K562 (cell line): ENCODE results near the gene ATP6V0E2. TPM values are rescaled to one million over a fixed set of nuclear protein-coding genes. Genes with fewer than 3 reads are reported as not detected.
A peak's percentile ranks its signal among the peaks of the same experiment; 100 is the strongest.

ENCODE experiments used
- ATF2 ChIP-seq: sonication (generic); formaldehyde crosslinking; IDR thresholded peaks from 2 replicates; pipeline ENCODE4 v1.8.1; 2022; ENCODE audit warnings: missing genetic modification reagents
- CREM ChIP-seq: IDR thresholded peaks from 2 replicates; pipeline ENCODE4 v1.6.1; 2014; ENCODE audit warnings: antibody characterized with exemption, low read depth
- ETS2 ChIP-seq: IDR thresholded peaks from 2 replicates; pipeline ENCODE4 v1.6.1; 2016; ENCODE audit warnings: borderline replicate concordance, missing genetic modification characterization, mild to moderate bottlenecking, moderate library complexity, missing compliant biosample characterization; ENCODE audit not compliant: poor library complexity, severe bottlenecking
- PHF21A ChIP-seq: fragments of 450-650 bp; IDR thresholded peaks from 2 replicates; pipeline ENCODE4 v1.6.1; 2017; ENCODE audit warnings: low read depth, borderline replicate concordance
- PTRF ChIP-seq: fragments of 450-650 bp; IDR thresholded peaks from 2 replicates; pipeline ENCODE4 v1.6.1; 2016; ENCODE audit warnings: mild to moderate bottlenecking, missing genetic modification characterization, missing compliant biosample characterization
- UBTF ChIP-seq, 2 experiments: IDR thresholded peaks; 2 replicates each; pipeline ENCODE4 v1.6.1; 2012; ENCODE audit warnings: improper control_type of control experiment in 2 of 2, low read depth in 2 of 2, low read length in 2 of 2, borderline replicate concordance in 1 of 2
- ZKSCAN1 ChIP-seq: fragments of 150-350 bp; IDR thresholded peaks from 2 replicates; pipeline ENCODE4 v1.6.1; 2016; ENCODE audit warnings: low read depth, low read length
- polyA plus RNA-seq, 8 experiments: library from polyadenylated mRNA; depleted of rRNA in 4 of 8; stranded (reverse) in 5 of 8; unstranded in 3 of 8; fragments of >200 nt; fragmentation: Nextera tagmentation in 2 of 8; fragmentation: Illumina TruSeq in 1 of 8; extraction: Ambion mirVana in 2 of 8; extraction: Trizol in 1 of 8; gene quantifications; 2 replicates each; pipeline versions ENCODE4 v1.2.1 to v1.2.3, GENCODE V29; 2011 to 2014; ENCODE audit warnings: inconsistent platforms in 1 of 8, missing spikeins in 1 of 8
- total RNA-seq, 7 experiments: library from RNA; depleted of rRNA in 6 of 7; stranded (reverse); fragments of >200 nt in 6 of 7; fragmentation: Illumina TruSeq in 2 of 7; extraction: Trizol in 2 of 7; gene quantifications; 2 replicates each; pipeline versions ENCODE4 v1.2.1 to v1.2.3, GENCODE V29; 2011 to 2021; ENCODE audit warnings: low replicate concordance in 1 of 7
- TF ChIP-seq, protein P1 (sequence below), 2 experiments: fragments of 450-650 bp; formaldehyde crosslinking in 1 of 2; IDR thresholded peaks; 2 replicates each; pipeline versions ENCODE4 v1.4.0 to v1.6.1; 2014 to 2020; ENCODE audit warnings: mild to moderate bottlenecking in 2 of 2, borderline replicate concordance in 1 of 2, low read depth in 1 of 2
- TF ChIP-seq, protein P2 (sequence below): IDR thresholded peaks from 2 replicates; pipeline ENCODE4 v1.6.1; 2016; ENCODE audit warnings: missing genetic modification characterization, missing compliant biosample characterization
- TF ChIP-seq, protein P3 (sequence below): sonication (generic); formaldehyde crosslinking; IDR thresholded peaks from 2 replicates; pipeline ENCODE4 v1.8.0; 2022; ENCODE audit warnings: mild to moderate bottlenecking, missing genetic modification reagents

ATP6V0E2 gene
- total and polyA plus RNA-seq, 9 of the 15 experiments (the other 6 are each of a cell fraction or from before 2014, with no cell fraction given) = 0.55 to 18.5 (median 10.9) TPM

GRCh38 chr7:149824748-149825566 is 48.8 kb upstream of the ATP6V0E2 start (continued):
- TF ChIP-seq, protein P1, sequence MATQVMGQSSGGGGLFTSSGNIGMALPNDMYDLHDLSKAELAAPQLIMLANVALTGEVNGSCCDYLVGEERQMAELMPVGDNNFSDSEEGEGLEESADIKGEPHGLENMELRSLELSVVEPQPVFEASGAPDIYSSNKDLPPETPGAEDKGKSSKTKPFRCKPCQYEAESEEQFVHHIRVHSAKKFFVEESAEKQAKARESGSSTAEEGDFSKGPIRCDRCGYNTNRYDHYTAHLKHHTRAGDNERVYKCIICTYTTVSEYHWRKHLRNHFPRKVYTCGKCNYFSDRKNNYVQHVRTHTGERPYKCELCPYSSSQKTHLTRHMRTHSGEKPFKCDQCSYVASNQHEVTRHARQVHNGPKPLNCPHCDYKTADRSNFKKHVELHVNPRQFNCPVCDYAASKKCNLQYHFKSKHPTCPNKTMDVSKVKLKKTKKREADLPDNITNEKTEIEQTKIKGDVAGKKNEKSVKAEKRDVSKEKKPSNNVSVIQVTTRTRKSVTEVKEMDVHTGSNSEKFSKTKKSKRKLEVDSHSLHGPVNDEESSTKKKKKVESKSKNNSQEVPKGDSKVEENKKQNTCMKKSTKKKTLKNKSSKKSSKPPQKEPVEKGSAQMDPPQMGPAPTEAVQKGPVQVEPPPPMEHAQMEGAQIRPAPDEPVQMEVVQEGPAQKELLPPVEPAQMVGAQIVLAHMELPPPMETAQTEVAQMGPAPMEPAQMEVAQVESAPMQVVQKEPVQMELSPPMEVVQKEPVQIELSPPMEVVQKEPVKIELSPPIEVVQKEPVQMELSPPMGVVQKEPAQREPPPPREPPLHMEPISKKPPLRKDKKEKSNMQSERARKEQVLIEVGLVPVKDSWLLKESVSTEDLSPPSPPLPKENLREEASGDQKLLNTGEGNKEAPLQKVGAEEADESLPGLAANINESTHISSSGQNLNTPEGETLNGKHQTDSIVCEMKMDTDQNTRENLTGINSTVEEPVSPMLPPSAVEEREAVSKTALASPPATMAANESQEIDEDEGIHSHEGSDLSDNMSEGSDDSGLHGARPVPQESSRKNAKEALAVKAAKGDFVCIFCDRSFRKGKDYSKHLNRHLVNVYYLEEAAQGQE (IDR thresholded peaks at IDR 0.05; ENCODE audit: borderline replicate concordance) = no peak
- TF ChIP-seq, protein P1 (CRISPR knock-in tag; IDR thresholded peaks at IDR 0.05; ENCODE audit: low read depth) = no peak
- TF ChIP-seq PHF21A = no peak
- no peak for TF ChIP-seq CREM
- TF ChIP-seq ZKSCAN1 = no peak
- TF ChIP-seq ETS2 (tag) = no peak
- no peak for TF ChIP-seq ATF2
- no peak for TF ChIP-seq PTRF
- TF ChIP-seq, protein P2, sequence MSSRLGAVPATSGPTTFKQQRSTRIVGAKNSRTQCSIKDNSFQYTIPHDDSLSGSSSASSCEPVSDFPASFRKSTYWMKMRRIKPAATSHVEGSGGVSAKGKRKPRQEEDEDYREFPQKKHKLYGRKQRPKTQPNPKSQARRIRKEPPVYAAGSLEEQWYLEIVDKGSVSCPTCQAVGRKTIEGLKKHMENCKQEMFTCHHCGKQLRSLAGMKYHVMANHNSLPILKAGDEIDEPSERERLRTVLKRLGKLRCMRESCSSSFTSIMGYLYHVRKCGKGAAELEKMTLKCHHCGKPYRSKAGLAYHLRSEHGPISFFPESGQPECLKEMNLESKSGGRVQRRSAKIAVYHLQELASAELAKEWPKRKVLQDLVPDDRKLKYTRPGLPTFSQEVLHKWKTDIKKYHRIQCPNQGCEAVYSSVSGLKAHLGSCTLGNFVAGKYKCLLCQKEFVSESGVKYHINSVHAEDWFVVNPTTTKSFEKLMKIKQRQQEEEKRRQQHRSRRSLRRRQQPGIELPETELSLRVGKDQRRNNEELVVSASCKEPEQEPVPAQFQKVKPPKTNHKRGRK (tag) = no peak
- no peak for TF ChIP-seq UBTF (IDR thresholded peaks at IDR 0.05; ENCODE audit: borderline replicate concordance in 1 of 2, low read depth in 2 of 2, low read length in 2 of 2)
- TF ChIP-seq, protein P3, sequence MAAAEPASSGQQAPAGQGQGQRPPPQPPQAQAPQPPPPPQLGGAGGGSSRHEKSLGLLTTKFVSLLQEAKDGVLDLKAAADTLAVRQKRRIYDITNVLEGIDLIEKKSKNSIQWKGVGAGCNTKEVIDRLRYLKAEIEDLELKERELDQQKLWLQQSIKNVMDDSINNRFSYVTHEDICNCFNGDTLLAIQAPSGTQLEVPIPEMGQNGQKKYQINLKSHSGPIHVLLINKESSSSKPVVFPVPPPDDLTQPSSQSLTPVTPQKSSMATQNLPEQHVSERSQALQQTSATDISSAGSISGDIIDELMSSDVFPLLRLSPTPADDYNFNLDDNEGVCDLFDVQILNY (CRISPR knock-in tag) = 0 out of 2 replicates have a peak, but pooled peaks have one; percentile 38
